Endothelial cell of hepatic sinusoid (primary cell): ENCODE measurements around the gene TET1.
"Not testable (repeated sequence)": the region's sequence is repeated elsewhere in the genome, so short reads cannot be mapped to it uniquely, and the experiment has no call there.

Source experiments
- in situ Hi-C: cut with HindIII; loops from 2 replicates; pipeline ENCODE4 v1.10.0; 2017; ENCODE audit warnings: low sequenced_read_pairs

TET1 gene

DNA sequence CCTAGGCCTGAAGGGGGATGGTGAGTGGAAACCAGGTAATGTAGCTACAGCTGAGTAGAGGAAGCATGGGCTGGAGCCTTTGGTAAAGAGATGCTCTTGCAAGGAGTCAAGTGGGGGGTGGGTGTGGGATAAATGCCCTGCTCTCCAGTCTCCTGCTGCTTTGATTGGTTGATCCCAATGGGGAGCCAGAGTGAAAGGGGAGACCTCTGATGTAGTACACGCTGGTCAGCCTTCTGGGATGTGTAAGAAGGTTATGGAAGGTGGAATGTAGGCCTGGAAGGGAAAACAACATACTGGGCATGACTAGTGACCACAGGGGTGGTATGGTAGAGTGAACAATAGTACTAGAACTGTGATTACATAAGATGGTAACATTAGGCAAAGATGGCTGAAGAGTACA is 44.3 kb downstream of the TET1 start:
- in situ Hi-C loops: no loop called here

DNA sequence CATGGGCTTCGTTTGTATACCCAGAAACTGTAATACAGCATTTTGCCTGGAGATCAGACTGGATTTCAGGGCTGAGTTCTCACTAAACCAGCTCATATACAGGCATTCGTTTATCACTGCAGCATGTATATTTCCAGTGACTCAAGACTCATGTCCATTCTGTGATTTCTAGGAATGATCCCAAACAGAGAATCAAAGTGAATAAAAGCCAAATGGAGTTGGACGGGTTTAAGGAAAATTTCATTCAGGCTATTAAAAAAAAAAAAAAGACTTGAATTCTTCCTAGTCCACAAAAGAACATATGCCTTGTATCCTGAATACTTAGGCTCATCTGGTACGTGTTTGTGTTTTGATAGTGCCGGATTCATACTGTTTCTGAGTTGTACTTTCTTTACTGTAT is 46.8 kb downstream of the TET1 start:
- in situ Hi-C loops: no loop called here

DNA sequence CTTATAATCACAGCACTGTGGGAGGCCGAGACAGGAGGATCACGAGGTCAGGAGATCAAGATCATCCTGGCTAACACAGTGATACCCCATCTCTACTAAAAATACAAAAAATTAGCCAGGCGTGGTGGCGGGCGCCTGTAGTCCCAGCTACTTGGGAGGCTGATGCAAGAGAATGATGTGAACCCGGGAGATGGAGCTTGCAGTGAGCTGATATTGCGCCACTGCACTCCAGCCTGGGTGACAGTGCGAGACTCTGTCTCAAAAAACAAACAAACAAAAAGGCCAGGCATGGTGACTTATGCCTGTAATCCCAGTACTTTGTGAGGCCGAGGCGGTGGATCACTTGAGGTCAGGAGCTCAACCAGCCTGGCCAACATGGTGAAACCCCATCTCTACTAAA is 49.9 kb downstream of the TET1 start:
- in situ Hi-C loops: not testable (repeated sequence)

DNA sequence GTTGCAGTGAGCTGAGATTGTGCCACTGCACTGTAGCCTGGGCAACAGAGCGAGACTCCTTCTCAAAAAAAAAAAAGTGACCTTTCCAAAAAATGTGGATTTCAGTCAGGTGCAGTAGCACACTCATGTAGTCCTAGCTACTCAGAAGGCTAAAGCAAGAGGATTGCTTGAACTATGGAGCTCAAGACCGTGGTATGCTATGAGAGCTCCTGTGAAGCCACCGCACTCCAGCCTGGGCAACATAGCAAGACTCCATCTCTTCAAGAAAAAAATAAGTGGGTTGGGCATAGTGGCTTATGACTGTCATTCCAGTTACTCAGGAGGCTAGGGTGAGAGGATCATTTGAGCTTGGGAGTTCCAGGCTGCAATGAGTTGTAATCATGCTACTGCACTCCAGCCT is 51.1 kb downstream of the TET1 start:
- in situ Hi-C loops: no loop called here

DNA sequence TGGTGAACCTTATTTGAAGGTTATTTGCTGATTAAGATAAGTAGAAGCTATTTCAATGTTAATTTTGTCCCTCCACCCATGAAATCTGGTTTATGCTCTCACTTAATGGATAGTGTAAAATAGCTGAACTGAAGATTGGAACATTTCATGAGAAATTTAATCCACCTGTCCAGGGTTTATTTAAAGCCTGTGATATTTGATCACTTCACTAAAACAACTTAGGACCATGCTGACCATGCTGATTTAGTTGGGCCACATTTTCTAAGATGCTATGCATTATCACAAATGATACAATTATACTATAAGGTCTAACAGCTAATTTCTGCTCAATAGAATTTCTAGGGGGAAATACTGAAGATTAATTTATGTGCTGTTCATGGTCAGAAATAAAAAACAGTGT is 53.8 kb downstream of the TET1 start:
- in situ Hi-C loops: not testable (repeated sequence)

DNA sequence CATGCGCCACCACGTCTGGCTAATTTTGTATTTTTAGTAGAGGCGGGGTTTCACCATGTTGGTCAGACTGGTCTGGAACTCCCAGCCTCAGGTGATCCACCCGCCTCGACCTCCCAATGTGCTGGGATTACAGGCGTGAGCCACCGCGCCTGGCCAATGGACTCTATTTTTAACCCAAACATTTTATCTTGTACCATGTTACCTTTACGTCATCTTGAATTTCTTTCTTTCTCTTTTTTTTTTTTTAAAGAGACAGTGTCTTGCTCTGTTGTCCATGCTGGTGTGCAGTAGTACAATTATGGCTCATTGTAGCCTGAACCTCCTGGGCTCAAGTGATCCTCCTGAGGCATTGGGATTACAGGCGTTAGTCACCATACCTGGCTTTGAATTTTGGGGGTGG is 57.6 kb downstream of the TET1 start:
- in situ Hi-C loops: not testable (repeated sequence)

DNA sequence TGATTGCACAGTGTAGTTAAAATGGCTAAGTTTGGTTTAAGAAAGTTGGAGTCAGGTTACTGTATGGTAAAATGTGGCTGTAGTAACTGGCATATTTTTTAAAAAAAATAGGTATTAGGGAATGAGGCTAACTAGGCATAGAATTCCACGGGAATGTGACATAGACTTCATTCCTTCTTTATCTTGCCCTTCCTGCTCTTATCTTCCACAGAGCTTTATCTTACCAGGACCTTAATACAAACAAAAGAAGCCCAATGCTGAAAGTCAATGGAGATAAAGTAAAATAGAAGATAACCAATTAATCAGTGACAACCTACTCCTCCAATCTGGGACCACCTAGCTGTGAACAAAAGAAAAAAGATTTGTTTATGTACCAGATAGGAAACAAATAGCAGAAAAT is 58.1 kb downstream of the TET1 start:
- in situ Hi-C loops: no loop called here

DNA sequence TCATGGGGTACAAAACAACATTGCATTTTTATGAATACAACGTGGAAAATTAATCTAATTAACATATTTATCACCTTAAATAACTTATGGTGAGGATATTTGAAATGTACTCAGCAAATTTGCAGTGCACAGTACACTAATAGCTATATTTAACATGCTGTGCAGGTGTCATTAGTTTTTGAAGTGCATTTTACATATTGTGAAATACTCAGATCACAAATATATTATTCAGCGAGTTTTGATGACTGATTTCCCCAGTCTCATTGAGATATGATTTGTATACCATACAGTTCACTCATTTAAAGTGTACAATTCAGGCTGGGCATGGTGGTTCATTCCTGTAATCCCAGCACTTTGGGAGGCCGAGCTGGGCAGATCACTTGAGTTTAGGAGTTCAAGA is 59.5 kb downstream of the TET1 start:
- in situ Hi-C loops: no loop called here

DNA sequence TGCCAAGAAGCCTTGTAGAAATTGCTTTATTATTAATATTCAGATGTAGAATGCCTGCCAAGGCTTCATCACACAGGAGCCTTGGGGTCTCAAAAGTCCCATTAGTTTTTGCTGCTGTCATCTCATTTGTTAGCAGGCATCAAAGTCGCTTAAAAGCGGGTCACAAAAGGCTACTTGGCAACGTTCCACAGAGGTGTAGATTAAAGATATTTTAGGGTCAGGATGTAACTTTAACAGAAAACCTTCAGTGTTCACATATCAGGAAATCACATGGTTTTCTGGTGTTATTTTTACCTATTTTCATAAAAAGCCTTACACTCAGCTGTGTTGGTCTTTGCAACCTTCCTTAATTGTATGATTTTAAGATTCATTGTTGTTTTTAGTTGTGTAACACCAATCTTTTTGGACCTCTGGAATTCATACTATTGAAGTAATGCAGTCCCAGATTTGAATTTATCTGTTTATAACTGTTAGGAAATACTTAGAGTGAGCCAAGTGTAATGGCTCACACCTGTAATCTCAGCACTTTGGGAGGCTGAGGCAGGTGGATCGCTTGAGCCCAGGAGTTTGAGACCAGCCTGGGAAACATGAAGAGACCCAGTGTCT is 65.3 kb downstream of the TET1 start:
- in situ Hi-C loops: no loop called here

DNA sequence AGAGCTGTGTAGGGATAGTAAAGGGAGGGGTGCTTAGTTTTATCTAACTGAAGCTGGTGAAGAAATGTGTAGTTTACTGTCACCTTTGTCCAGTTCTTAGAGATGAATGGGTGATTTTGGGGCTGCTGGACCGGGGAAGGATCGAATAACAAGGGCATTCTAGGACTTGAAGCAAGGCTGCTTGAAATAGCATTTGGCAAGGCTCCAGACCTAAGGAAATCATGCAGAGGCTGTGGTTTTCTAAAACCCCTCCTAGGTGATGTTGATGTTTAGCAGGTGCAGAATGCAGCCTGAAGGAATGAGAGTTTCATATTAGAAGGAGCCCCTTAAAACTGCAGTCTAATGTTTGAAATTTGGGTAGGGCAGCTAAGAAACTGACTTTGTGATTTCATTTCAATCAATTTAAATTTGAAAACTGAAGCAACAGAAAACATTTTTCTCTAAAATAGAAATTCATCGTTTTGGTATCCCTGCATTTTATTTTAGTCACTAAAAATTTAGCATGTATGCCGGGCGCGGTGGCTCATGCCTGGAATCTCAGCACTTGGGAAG is 68.5 kb downstream of the TET1 start:
- in situ Hi-C loops: no loop called here

DNA sequence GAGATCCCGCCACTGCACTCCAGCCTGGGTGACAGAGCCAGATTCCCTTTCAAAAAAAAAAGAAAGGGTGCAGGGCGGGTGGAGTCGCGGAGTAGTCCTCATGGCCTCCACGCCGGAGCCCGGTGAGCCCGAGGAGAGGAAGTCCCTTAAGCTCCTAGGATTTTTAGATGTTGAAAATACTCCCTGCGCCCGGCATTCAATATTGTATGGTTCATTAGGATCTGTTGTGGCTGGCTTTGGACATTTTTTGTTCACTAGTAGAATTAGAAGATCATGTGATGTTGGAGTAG is 72.1 kb downstream of the TET1 start:
- in situ Hi-C loops: not testable (repeated sequence)

DNA sequence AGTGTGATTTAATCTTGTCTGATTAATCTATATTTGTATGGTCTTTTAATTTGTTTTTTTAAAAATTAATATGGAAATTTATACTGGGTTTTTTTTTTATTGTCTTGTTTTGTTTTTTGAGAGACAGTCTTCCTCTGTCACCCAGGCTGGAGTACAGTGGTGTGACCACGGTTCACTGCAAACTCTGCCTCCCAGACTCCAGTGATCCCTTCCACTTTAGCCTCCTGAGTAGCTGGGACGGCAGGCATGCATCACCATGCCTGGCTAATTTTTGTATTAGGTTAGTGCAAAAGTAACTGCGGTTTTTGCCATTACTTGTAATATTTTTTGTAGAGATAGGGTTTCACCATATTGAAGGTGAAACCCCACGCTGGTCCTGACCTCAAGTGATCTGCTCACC is 73.1 kb downstream of the TET1 start:
- in situ Hi-C loops: no loop called here

DNA sequence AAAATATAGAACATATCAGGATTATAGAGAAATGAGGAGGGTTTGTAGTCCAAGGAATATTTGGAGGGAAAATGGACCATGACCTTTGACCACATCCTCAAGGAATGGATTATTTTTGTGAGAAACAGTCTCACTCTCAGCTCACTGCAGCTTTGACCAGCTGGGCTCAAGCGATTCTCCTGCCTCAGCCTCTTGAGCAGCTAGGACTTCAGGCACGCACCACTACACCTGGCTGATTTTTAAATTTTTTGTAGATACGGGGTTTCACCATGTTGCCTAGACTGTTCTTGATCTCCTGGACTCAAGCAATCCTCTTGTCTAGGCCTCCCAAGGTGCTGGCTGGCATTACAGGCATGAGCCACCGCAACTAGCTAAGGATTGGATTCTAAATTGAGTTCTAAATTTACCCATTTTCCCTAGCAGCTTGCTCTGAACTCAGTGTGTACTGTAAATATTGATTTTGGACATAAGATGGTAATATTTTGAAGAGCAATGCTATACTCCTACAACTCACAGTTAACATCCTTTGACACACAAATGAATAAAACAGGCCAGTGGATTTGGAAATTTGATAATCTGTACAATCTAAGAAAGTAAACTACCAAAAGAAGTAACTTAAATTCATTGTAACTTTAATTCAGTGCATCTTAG is 73.8 kb downstream of the TET1 start:
- in situ Hi-C loops: no loop called here

DNA sequence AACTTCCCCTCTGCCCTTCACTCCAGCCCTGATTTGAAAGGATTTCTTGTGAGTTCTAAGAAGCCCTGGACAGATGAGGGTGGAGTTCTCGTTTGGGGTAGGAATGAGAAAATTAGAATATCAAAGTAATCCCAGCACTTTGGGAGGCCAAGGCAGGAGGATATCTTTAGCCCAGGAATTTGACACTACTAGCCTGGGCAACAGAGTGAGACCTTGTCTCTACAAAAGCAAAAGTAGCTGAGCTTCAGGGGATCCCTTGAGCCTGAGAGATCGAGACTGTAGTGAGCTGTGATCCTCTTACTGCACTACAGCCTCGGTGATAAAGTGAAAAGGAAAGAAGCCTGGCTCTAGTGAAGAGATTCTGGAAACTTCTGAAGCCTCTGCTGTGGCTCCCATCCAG is 76.2 kb downstream of the TET1 start:
- in situ Hi-C loops: no loop called here

DNA sequence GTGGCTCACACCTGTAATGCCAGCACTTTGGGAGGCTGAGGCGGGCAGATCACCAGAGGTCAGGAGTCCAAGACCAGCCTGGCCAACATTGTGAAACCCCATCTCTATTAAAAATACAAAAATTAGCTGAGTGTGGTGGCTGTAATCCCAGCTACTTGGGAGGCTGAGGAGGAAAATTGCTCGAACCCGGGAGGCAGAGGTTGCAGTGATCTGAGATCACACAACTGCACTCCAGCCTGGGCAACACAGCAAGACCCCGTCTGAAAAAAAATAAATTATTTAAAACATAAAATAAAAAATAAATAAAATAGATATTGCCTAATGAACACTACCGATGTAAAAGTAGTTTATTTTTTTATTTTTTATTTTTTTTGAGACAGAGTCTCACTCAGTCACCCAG is 83.4 kb downstream of the TET1 start:
- in situ Hi-C loops: not testable (repeated sequence)

DNA sequence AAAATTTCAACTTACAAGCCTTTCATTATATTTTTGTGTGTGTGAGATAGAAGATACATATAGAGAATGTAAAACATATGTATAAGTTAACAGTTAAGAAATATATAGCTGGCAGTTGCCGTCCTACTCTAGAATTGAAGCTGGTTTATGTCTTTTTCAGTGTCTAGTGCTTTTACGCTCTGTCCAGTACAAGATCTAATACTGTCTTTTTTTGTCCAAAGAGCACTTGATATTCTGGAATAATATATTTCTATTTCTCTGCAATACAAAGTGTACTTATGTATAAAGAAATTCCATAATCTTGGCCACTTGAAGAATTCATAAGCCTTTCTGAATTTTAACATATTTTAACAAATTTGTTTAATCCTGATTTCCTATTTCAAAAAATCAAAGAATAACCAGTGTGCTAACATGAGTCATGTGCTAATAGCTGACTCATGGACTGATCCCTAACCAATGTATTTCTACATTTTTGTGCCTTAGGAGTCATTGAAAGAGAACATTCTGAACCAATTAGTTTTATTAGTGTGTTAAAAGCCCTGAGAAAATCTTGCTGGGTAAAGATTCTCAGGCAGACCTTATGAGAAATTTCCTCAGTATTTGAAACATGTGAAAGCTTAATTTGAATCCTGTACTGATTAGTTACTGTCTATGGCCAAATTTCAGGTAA is 87.7 kb downstream of the TET1 start:
- in situ Hi-C loops: no loop called here

DNA sequence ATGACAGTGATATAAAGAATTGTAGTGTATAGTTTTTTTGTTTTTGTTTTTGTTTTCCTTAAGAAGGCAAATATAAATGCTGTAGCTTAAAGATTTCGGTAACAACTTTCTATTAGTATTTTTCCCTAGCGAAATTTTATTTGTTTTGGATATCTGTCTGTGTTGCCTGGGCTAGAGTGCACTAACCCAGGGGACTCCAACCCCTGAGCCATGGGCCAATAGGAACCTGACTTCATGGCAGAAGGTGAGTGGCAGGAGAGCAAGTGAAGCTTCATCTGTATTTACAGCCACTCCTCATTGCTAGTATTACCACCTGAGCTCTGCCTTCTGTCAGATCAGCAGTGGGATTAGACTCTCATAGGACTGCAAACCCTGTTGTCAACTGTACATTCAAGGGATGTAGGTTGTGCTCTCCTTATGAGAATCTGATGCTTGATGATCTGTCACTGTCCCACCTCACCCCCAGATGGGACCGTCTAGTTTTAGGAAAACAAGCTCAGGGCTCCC is 95.5 kb downstream of the TET1 start:
- in situ Hi-C loops: no loop called here

DNA sequence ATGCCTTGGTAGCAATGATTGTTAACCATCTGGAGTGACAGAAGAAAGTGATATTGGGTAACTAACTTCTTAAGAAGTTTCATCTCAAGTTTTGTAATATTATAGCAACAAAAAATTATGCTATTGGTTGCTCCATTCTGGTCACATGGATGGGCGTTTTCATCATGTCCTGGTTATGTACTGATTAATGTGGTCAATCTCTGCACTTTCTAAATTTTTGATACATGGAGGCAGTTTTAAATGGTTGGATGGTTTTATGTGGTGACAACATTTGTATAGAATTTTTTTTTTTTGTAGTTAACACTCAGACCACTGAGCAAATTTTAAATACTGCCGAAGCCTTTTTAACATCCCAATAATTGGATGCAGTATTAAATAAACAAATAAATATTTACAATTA is 105.7 kb downstream of the TET1 start:
- in situ Hi-C loops: no loop called here

DNA sequence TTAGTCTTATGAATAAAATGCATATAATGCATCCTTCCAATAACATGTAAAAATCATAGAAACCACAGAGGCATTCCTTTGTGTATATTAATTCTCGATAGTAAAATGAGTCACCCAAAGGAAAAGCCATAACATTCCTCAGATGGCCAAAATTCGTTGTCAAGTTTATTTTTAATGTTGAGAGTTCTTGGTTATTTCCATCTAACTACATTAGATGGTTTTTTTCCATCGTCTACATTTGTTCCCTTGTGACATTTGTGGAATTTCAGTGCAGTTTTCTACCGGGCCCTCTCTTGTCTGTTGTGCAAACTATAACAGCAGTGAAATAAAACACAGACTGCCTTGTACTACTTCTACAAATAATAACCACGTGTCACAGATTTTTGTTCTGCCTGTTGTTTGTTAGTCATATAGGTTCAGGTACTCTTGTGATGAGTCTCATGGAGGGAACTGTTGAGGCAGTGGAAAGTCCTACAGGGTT is 106.2 kb downstream of the TET1 start:
- in situ Hi-C loops: no loop called here

DNA sequence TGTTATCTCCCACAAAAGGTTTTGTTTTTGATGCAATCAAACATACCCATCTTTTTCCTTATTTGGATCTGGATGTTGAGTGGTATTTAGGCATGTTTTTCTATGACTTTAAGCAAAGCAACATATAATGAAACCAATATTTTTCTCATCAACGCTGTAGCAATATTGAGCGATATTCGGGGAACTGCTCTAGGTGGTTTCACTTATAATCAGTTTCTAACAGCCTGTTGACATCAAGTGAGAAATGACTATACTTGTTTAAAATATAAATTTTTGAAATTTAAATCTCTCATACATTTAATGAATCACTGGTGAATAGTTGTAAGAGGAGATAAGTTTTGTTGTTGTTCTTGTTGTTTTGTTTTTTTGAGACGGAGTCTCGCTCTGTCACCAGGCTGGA is 108.1 kb downstream of the TET1 start:
- in situ Hi-C loops: no loop called here

DNA sequence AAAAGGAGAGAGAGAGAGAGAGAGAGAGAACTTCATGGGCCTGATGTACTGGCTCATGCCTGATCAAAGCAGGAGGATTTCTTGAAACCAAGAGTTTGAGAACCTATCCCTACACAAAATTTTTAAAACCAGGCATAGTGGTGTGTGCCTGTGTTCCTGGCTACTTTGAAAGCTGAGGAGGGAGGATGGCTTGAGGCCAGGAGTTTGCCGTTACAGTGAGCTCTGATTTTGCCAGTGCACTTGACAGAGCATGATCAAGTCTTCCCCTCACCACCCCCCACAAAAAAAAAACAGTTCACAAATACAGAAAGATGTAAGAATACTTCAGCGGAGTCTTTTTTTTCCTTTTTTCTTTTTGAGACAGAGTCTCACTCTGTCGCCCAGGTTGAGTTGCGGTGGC is 108.8 kb downstream of the TET1 start:
- in situ Hi-C loops: no loop called here

DNA sequence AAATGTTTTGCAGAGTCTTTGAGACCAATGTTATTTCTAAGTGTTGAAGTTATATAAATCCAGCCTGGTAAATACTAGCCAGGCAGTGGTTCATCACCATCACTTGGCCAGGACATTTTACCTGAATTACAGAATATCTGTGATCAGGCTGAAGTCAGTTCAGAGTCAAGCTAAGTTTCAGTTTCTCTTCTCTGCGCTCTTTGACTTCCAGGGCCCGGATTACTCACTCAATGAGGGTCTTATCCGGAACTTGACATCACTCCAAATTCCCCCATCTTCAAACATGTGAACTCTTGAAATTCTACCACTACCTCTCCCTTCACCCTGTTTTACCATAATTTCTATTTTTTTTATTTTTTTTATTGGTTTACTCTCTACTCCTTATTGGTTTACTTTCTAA is 124.3 kb downstream of the TET1 start:
- in situ Hi-C loops: no loop called here
